Measurements from ENCODE around the gene MAGEE2. TPM values are rescaled to one million over a fixed set of nuclear protein-coding genes. Genes with fewer than 3 reads are reported as not detected.
"Not testable (repeated sequence)": the region's sequence is repeated elsewhere in the genome, so short reads cannot be mapped to it uniquely, and the experiment has no call there.

MAGEE2 gene
- not detected in 2 replicates for polyA plus RNA-seq (2011; rRNA removed)
- not detected in 2 replicates for polyA minus RNA-seq (2011; rRNA and poly(A)+ RNA removed)

- no peak for TF ChIP-seq CTCF (IDR thresholded peaks at IDR 0.05; ENCODE audit: insufficient read depth, low read depth, low read length)
- ChIA-PET CTCF (no interaction called here), POLR2A (no interaction called here)
- DNase-seq (ENCODE audit: low read depth), result no peak
- H3K36me3 ChIP-seq (ENCODE audit: control insufficient read depth, insufficient read depth, low read length), result no peaks in the 10 kb centered on the region
- no peak within 1 kb of the TSS for H3K4me3 ChIP-seq (ENCODE audit: low read depth, low read length)
- no peaks in the 10 kb centered on the region for H3K27me3 ChIP-seq (ENCODE audit: control insufficient read depth, insufficient read depth, low read length)
Observed at GRCh38 chrX:75784680-75785491, at the start of gene MAGEE2. MAGEE2 (minus strand) TSS chrX:75785254; CDS start chrX:75785051, 203 bp downstream.

- Histone ChIP-seq H3K36me3 (ENCODE audit: control insufficient read depth, insufficient read depth, low read length) (no peaks in the 10 kb centered on the region), H3K27me3 (ENCODE audit: control insufficient read depth, insufficient read depth, low read length) (no peaks in the 10 kb centered on the region), H3K4me3 (ENCODE audit: low read depth, low read length) (no peak overlapping the region)
- TF ChIP-seq CTCF (IDR thresholded peaks at IDR 0.05; ENCODE audit: insufficient read depth, low read depth, low read length), result no peak
- CTCF ChIA-PET, result no interaction called here
- POLR2A ChIA-PET, result no interaction called here
- no peak for DNase-seq (ENCODE audit: low read depth)
Observed at GRCh38 chrX:75786290-75786689, 1.2 kb upstream of the MAGEE2 start.

- Histone ChIP-seq H3K27me3 (ENCODE audit: control insufficient read depth, insufficient read depth, low read length) (no peaks in the 10 kb centered on the region), H3K4me3 (ENCODE audit: low read depth, low read length) (no peak overlapping the region), H3K36me3 (ENCODE audit: control insufficient read depth, insufficient read depth, low read length) (no peaks in the 10 kb centered on the region)
- DNase-seq (ENCODE audit: low read depth), result no peak
- TF ChIP-seq CTCF (IDR thresholded peaks at IDR 0.05; ENCODE audit: insufficient read depth, low read depth, low read length), result no peak
- ChIA-PET POLR2A (no interaction called here), CTCF (no interaction called here)
Observed at GRCh38 chrX:75781611-75782010, 3.4 kb downstream of the MAGEE2 start.

GRCh38 chrX:75768063-75768462 lies 17.0 kb downstream of the MAGEE2 start:
- H3K27me3 ChIP-seq (ENCODE audit: control insufficient read depth, insufficient read depth, low read length); H3K36me3 ChIP-seq (ENCODE audit: control insufficient read depth, insufficient read depth, low read length); DNase-seq (ENCODE audit: low read depth); H3K4me3 ChIP-seq (ENCODE audit: low read depth, low read length); POLR2A ChIA-PET; CTCF ChIA-PET: not testable (repeated sequence)

GRCh38 chrX:75748431-75748830 lies 36.6 kb downstream of the MAGEE2 start:
- no peak overlapping the region for H3K4me3 ChIP-seq (ENCODE audit: low read depth, low read length)
- ChIA-PET CTCF (no interaction called here), POLR2A (no interaction called here)
- no peaks in the 10 kb centered on the region for H3K36me3 ChIP-seq (ENCODE audit: control insufficient read depth, insufficient read depth, low read length)
- DNase-seq (ENCODE audit: low read depth), result no peak
- H3K27me3 ChIP-seq (ENCODE audit: control insufficient read depth, insufficient read depth, low read length), result no peaks in the 10 kb centered on the region
- TF ChIP-seq CTCF (IDR thresholded peaks at IDR 0.05; ENCODE audit: insufficient read depth, low read depth, low read length), result no peak

Data from BJ (cell line).